K562 (cell line): ENCODE results near the gene PIEZO2. TPM values are rescaled to one million over a fixed set of nuclear protein-coding genes. Genes with fewer than 3 reads are reported as not detected.
A peak's percentile ranks its signal among the peaks of the same experiment; 100 is the strongest.

ENCODE experiments used
- ATAC-seq: fragments of 200-7000 bp; cut with Tn5 transposase; 3 replicates; pipeline ENCODE4 v1.9.1; 2020; ENCODE audit warnings: moderate library complexity
- BruUV-seq: library from RNA; stranded (reverse); fragments of 400-500 nt; replicated peaks from 2 replicates; lab custom pipeline; 2021; lab: Mats Ljungman, UMichigan
- CTCF ChIA-PET: fragments of 300-600 bp; formaldehyde crosslinking; extraction: SDS; loops from one replicate; lab custom pipeline; 2021; ENCODE audit warnings: low intra/inter-chr PET ratio; lab: Yijun Ruan, JAX
- POLR2A ChIA-PET: fragments of 300-600, 350-650 bp; sonication (Branson Sonifier 250); formaldehyde crosslinking; extraction: SDS; loops from one replicate; lab custom pipeline; 2021; ENCODE audit warnings: antibody characterized with exemption, inconsistent platforms; lab: Yijun Ruan, JAX
- DNase-seq, 4 experiments: peaks; one replicate each; pipeline versions ENCODE4 v3.0.0 to v3.0.0-alpha.2; 2011 to 2018; ENCODE audit warnings: low spot score in 3 of 4, mixed read lengths in 3 of 4; ENCODE audit errors: extremely low read depth in 1 of 4
- FAIRE-seq: peaks from 2 replicates; lab custom pipeline; 2011; peaks lifted over from hg19 to GRCh38; lab: Jason Lieb, UNC
- H2AFZ ChIP-seq: 2 replicates; pipeline ENCODE4 v1.6.0; 2011; ENCODE audit warnings: low read depth, low read length, control low read depth, inconsistent platforms
- H3K27ac ChIP-seq: fragments of 200-600 bp; 3 replicates; pipeline ENCODE4 v1.8.0; 2011; ENCODE audit warnings: low read depth, mild to moderate bottlenecking, control low read depth, inconsistent platforms, low read length, moderate library complexity, mixed read lengths; ENCODE audit errors: extremely low read depth
- H3K27me3 ChIP-seq, 2 experiments: fragments of 300-600 bp in 1 of 2; 2 replicates in 1 of 2; 3 replicates in 1 of 2; pipeline versions ENCODE4 v1.6.0 to v1.8.0; 2011; ENCODE audit warnings: inconsistent platforms in 2 of 2, low read length in 2 of 2, mild to moderate bottlenecking in 1 of 2, mixed read lengths in 1 of 2, moderate library complexity in 1 of 2; ENCODE audit not compliant: control insufficient read depth in 2 of 2, insufficient read depth in 2 of 2
- H3K36me3 ChIP-seq: fragments of 300-600 bp; 3 replicates; pipeline ENCODE4 v1.8.0; 2011; ENCODE audit warnings: mild to moderate bottlenecking, low read length, inconsistent platforms; ENCODE audit not compliant: control insufficient read depth, insufficient read depth
- H3K4me1 ChIP-seq, 2 experiments: fragments of 200-600 bp in 1 of 2; replicated peaks in 1 of 2; 2 replicates in 1 of 2; 3 replicates in 1 of 2; pipeline versions ENCODE4 v1.5.1 to v1.8.0; 2011; ENCODE audit warnings: inconsistent platforms in 2 of 2, low read length in 2 of 2, mild to moderate bottlenecking in 1 of 2, mixed read lengths in 1 of 2, moderate library complexity in 1 of 2; ENCODE audit not compliant: control insufficient read depth in 2 of 2, insufficient read depth in 2 of 2
- H3K4me2 ChIP-seq: 2 replicates; pipeline ENCODE4 v1.6.1; 2011; ENCODE audit warnings: low read length, control low read depth, inconsistent platforms, mixed read lengths; ENCODE audit not compliant: insufficient read depth
- H3K4me3 ChIP-seq: fragments of 200-600 bp; sonication (generic), shearing (Covaris generic); 2 replicates; pipeline ENCODE4 v1.5.1; 2016; ENCODE audit warnings: control low read depth, inconsistent platforms
- H3K79me2 ChIP-seq: fragments of 200-600 bp; 3 replicates; pipeline ENCODE4 v1.8.0; 2011; ENCODE audit warnings: low read length, inconsistent platforms; ENCODE audit not compliant: control insufficient read depth, insufficient read depth
- H3K9ac ChIP-seq, 2 experiments: 2 replicates each; pipeline versions ENCODE4 v1.6.0 to v1.6.1; 2011; ENCODE audit warnings: low read depth in 2 of 2, low read length in 2 of 2, control low read depth in 1 of 2, inconsistent platforms in 1 of 2, mild to moderate bottlenecking in 1 of 2, mixed read lengths in 1 of 2; ENCODE audit not compliant: insufficient read depth in 1 of 2
- H3K9me1 ChIP-seq: one replicate; pipeline ENCODE4 v1.6.0; 2011; ENCODE audit warnings: inconsistent platforms, mild to moderate bottlenecking, low read length, moderate library complexity; ENCODE audit not compliant: control insufficient read depth, insufficient read depth
- H3K9me3 ChIP-seq: replicated peaks from 2 replicates; pipeline ENCODE4 v1.5.1; 2011; ENCODE audit warnings: low read depth, low read length, inconsistent platforms; ENCODE audit not compliant: control insufficient read depth, insufficient read depth
- H4K20me1 ChIP-seq: replicated peaks from 2 replicates; pipeline ENCODE4 v1.6.1; 2011; ENCODE audit warnings: low read length, inconsistent platforms, mixed read lengths; ENCODE audit not compliant: control insufficient read depth, insufficient read depth
- CEBPB ChIP-seq: fragments of 450-650 bp; IDR thresholded peaks from 2 replicates; pipeline ENCODE4 v1.6.1; 2016; ENCODE audit warnings: missing genetic modification characterization, missing compliant biosample characterization
- CEBPG ChIP-seq, 3 experiments: fragments of 200-800 bp in 1 of 3; sonication (Bioruptor generic) in 1 of 3; sonication (generic) in 1 of 3; formaldehyde crosslinking in 1 of 3; IDR thresholded peaks in 2 of 3; conservative IDR thresholded peaks in 1 of 3; 2 replicates each; pipeline versions ENCODE4 v1.6.1 to v1.8.0; 2016 to 2022; ENCODE audit warnings: missing compliant biosample characterization in 2 of 3, missing genetic modification characterization in 2 of 3, mild to moderate bottlenecking in 1 of 3, missing genetic modification reagents in 1 of 3
- DACH1 ChIP-seq: fragments of 450-650 bp; IDR thresholded peaks from 2 replicates; pipeline ENCODE4 v1.6.1; 2018; ENCODE audit not compliant: partially characterized antibody
- ETV6 ChIP-seq, 3 experiments: fragments of 150-350 bp in 1 of 3; sonication (generic) in 1 of 3; formaldehyde crosslinking in 1 of 3; IDR thresholded peaks; 2 replicates each; pipeline versions ENCODE4 v1.6.1 to v1.8.0; 2014 to 2022; ENCODE audit warnings: borderline replicate concordance in 2 of 3, low read depth in 2 of 3, antibody characterized with exemption in 1 of 3, low read length in 1 of 3, mild to moderate bottlenecking in 1 of 3, missing genetic modification reagents in 1 of 3
- NCOA1 ChIP-seq: fragments of 450-650 bp; IDR thresholded peaks from 2 replicates; pipeline ENCODE4 v1.6.1; 2016; ENCODE audit warnings: low read depth
- NFRKB ChIP-seq: fragments of 450-650 bp; IDR thresholded peaks from 2 replicates; pipeline ENCODE4 v1.6.1; 2016; ENCODE audit warnings: low read depth
- POLR2H ChIP-seq: IDR thresholded peaks from 2 replicates; pipeline ENCODE4 v1.6.1; 2016; ENCODE audit warnings: missing genetic modification characterization, low read depth, mild to moderate bottlenecking, control low read depth, missing compliant biosample characterization, moderate library complexity
- PTTG1 ChIP-seq: fragments of 450-650 bp; IDR thresholded peaks from 2 replicates; pipeline ENCODE4 v1.6.1; 2016; ENCODE audit warnings: low read depth, mild to moderate bottlenecking, missing genetic modification characterization, missing compliant biosample characterization
- RAD21 ChIP-seq, 2 experiments: fragments of 250-450 bp in 1 of 2; fragments of 450-650 bp in 1 of 2; sonication (Bioruptor Pico) in 1 of 2; formaldehyde crosslinking in 1 of 2; IDR thresholded peaks in 1 of 2; conservative IDR thresholded peaks in 1 of 2; 2 replicates each; pipeline versions ENCODE4 v1.4.0 to v1.8.0; 2020 to 2022; ENCODE audit warnings: mild to moderate bottlenecking in 2 of 2, moderate library complexity in 1 of 2
- TGIF2 ChIP-seq: sonication (generic); formaldehyde crosslinking; IDR thresholded peaks from 2 replicates; pipeline ENCODE4 v1.8.1; 2022; ENCODE audit warnings: mild to moderate bottlenecking, missing genetic modification reagents, moderate library complexity
- ZNF589 ChIP-seq: fragments of 200-800 bp; sonication (Bioruptor generic); IDR thresholded peaks from 2 replicates; pipeline ENCODE4 v1.6.1; 2016; ENCODE audit warnings: low read depth, missing genetic modification characterization, missing compliant biosample characterization
- WGBS: fragments of 100-300 bp; shearing (Covaris generic); methylation state at CpG from one replicate; pipeline ENCODE4 v1.1.6; 2016; ENCODE audit warnings: low coverage, mixed read lengths; ENCODE audit not compliant: insufficient coverage; ENCODE audit errors: missing lambda C conversion rate; 5-methylcytosine and 5-hydroxymethylcytosine counted together
- in situ Hi-C: fragments of 300-500 bp; cut with MboI; formaldehyde crosslinking; loops from 4 replicates; pipeline ENCODE4 v1.15.0; 2018; ENCODE audit warnings: inconsistent platforms, mixed read lengths
- intact Hi-C: fragments of 100-400 bp; cut with micrococcal nuclease; formaldehyde crosslinking; loops from 2 replicates; pipeline ENCODE4 v1.14.2; 2022
- polyA plus RNA-seq, 8 experiments: library from polyadenylated mRNA; depleted of rRNA in 4 of 8; stranded (reverse) in 5 of 8; unstranded in 3 of 8; fragments of >200 nt; fragmentation: Nextera tagmentation in 2 of 8; fragmentation: Illumina TruSeq in 1 of 8; extraction: Ambion mirVana in 2 of 8; extraction: Trizol in 1 of 8; gene quantifications; 2 replicates each; pipeline versions ENCODE4 v1.2.1 to v1.2.3, GENCODE V29; 2011 to 2014; ENCODE audit warnings: inconsistent platforms in 1 of 8, missing spikeins in 1 of 8
- total RNA-seq, 7 experiments: library from RNA; depleted of rRNA in 6 of 7; stranded (reverse); fragments of >200 nt in 6 of 7; fragmentation: Illumina TruSeq in 2 of 7; extraction: Trizol in 2 of 7; gene quantifications; 2 replicates each; pipeline versions ENCODE4 v1.2.1 to v1.2.3, GENCODE V29; 2011 to 2021; ENCODE audit warnings: low replicate concordance in 1 of 7
- TF ChIP-seq, protein P1 (sequence below), 3 experiments: IDR thresholded peaks in 2 of 3; conservative IDR thresholded peaks in 1 of 3; 2 replicates each; pipeline ENCODE4 v1.5.1; 2011 to 2012; ENCODE audit warnings: low read length in 3 of 3, mild to moderate bottlenecking in 3 of 3, control low read depth in 2 of 3, improper control_type of control experiment in 1 of 3, inconsistent platforms in 1 of 3, low read depth in 1 of 3, mixed read lengths in 1 of 3, moderate library complexity in 1 of 3; ENCODE audit not compliant: insufficient read depth in 2 of 3
- TF ChIP-seq, protein P2 (sequence below): sonication (generic); formaldehyde crosslinking; IDR thresholded peaks from 2 replicates; pipeline ENCODE4 v1.5.0; 2020; ENCODE audit warnings: missing genetic modification reagents

PIEZO2 gene
- total and polyA plus RNA-seq, 9 of the 15 experiments (the other 6 are each of a cell fraction or from before 2014, with no cell fraction given), result 0.54 to 4.1 (median 2.0) TPM

DNA sequence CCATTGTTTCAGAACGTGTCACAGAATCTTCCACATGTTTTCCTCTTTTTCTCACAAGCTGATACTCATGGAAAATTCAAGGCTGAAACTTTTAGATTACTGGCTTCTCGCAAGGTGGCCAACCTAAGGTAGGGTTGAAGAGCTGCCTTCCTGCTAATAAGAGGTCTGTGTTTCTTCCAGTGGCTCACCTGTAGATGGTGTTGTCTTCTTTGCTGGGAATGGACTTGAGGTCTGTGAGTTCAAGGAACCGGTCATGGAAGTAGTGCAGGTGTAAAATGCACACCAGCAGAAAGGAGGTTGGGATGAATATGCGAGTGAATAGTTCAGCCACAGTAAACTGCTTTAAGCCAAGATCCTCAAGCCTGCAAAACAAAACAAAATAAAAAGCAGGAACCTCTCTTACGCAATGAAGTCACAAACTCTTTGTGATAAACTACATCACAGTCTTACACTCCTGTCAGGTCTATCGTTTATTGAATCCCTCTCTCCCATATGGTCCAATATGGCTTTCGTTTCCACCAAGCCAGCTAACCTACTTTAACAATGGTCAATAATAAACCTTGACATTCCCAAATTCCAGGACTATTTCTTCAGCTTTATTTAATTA lies 364.7 kb downstream of the PIEZO2 start:
- H3K36me3 ChIP-seq, result no peaks in the 10 kb centered on the region
- DNase-seq, result no peak
- H3K27me3 ChIP-seq, result peaks cover 0 to 6% of the 10 kb centered on the region in 2 experiments; a peak in 2 of 5 replicates
- ATAC-seq, result peak; percentile 65; the same call in 1 of the 3 replicates
- no peak overlapping the region for H3K27ac ChIP-seq
- intact Hi-C loops (loop anchor here (5.0 to 10.0 kb wide), 3 partner anchors 220 to 368 kb away; no protein-coding TSS in a partner anchor), in situ Hi-C loops (no loop called here)
- no peak overlapping the region for H3K9ac ChIP-seq
- no peaks in the 10 kb centered on the region for H3K9me3 ChIP-seq
- no peak for FAIRE-seq
- ChIA-PET POLR2A (no interaction called here), CTCF (no interaction called here)
- H3K4me1 ChIP-seq, result no peaks in the 10 kb centered on the region; a peak in 1 of 5 replicates
- no peak overlapping the region for H3K4me2 ChIP-seq
- no peak overlapping the region for H2AFZ ChIP-seq
- BruUV-seq, result no TSS peak
- no peaks in the 10 kb centered on the region for H3K79me2 ChIP-seq
- 13% methylated on average over 7 of the region's 7 CpGs for WGBS
- H3K9me1 ChIP-seq, result no peaks in the 10 kb centered on the region
- no peak for TF ChIP-seq NCOA1
- no peak for TF ChIP-seq ETV6 (IDR thresholded peaks at IDR 0.05; ENCODE audit: borderline replicate concordance in 1 of 2, low read depth in 2 of 2, low read length in 1 of 2)
- TF ChIP-seq ETV6 (CRISPR knock-in tag; IDR thresholded peaks at IDR 0.05; ENCODE audit: borderline replicate concordance), result no peak
- TF ChIP-seq, protein P1, sequence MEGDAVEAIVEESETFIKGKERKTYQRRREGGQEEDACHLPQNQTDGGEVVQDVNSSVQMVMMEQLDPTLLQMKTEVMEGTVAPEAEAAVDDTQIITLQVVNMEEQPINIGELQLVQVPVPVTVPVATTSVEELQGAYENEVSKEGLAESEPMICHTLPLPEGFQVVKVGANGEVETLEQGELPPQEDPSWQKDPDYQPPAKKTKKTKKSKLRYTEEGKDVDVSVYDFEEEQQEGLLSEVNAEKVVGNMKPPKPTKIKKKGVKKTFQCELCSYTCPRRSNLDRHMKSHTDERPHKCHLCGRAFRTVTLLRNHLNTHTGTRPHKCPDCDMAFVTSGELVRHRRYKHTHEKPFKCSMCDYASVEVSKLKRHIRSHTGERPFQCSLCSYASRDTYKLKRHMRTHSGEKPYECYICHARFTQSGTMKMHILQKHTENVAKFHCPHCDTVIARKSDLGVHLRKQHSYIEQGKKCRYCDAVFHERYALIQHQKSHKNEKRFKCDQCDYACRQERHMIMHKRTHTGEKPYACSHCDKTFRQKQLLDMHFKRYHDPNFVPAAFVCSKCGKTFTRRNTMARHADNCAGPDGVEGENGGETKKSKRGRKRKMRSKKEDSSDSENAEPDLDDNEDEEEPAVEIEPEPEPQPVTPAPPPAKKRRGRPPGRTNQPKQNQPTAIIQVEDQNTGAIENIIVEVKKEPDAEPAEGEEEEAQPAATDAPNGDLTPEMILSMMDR (IDR thresholded peaks at IDR 0.05 in 2 of 3, conservative IDR thresholded peaks at IDR 0.05 in 1 of 3; ENCODE audit: insufficient read depth in 2 of 3, low read depth in 1 of 3, low read length in 3 of 3), result peak in 2 of 3 experiments; percentile 14 to 35; a peak in 3 of 6 replicates
- TF ChIP-seq, protein P2, sequence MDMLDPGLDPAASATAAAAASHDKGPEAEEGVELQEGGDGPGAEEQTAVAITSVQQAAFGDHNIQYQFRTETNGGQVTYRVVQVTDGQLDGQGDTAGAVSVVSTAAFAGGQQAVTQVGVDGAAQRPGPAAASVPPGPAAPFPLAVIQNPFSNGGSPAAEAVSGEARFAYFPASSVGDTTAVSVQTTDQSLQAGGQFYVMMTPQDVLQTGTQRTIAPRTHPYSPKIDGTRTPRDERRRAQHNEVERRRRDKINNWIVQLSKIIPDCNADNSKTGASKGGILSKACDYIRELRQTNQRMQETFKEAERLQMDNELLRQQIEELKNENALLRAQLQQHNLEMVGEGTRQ (CRISPR knock-in tag), result no peak
- no peak for TF ChIP-seq ZNF589 (CRISPR knock-in tag)
- TF ChIP-seq DACH1, result no peak
- no peak for TF ChIP-seq CEBPG (CRISPR knock-in tag; IDR thresholded peaks at IDR 0.05)
- peak; percentile 18 to 47; a peak in 3 of 4 replicates for TF ChIP-seq CEBPG (tag; conservative IDR thresholded peaks at IDR 0.05 in 1 of 2, IDR thresholded peaks at IDR 0.05 in 1 of 2)
- peak in 1 of 2 experiments; percentile 34; a peak in 2 of 4 replicates for TF ChIP-seq RAD21 (CRISPR knock-in tag; conservative IDR thresholded peaks at IDR 0.05 in 1 of 2, IDR thresholded peaks at IDR 0.05 in 1 of 2)
- TF ChIP-seq PTTG1 (tag), result no peak
- no peak for TF ChIP-seq NFRKB
- no peak for TF ChIP-seq POLR2H (tag)
- no peak for TF ChIP-seq TGIF2
- TF ChIP-seq CEBPB, result peak; percentile 71
- TF ChIP-seq, all 486 proteins: peak for 4
- Histone ChIP-seq H4K20me1 (no peaks in the 10 kb centered on the region), H3K4me3 (no peak overlapping the region)
